Colon (tissue), 2 donors: ENCODE measurements around the gene GPAT3.
"Not testable (repeated sequence)": the region's sequence is repeated elsewhere in the genome, so short reads cannot be mapped to it uniquely, and the experiment has no call there.

Experiments
- FAIRE-seq: peaks from 2 replicates; lab custom pipeline; 2012; peaks lifted over from hg19 to GRCh38; lab: Jason Lieb, UNC
- donor health status: control.
- donor health status: control.

Gene GPAT3

GRCh38 chr4:83535520-83536361 lies at the start of gene GPAT3:
Gene GPAT3 (plus strand): TSS chr4:83536108. CDS start chr4:83536623, 515 bp downstream.
- FAIRE-seq = no peak

- no peak for FAIRE-seq
These were observed 49.3 kb upstream of the GPAT3 start for GRCh38 chr4:83486457-83487129.

- FAIRE-seq = no peak
These were observed 46.1 kb upstream of the GPAT3 start for GRCh38 chr4:83489711-83490326.

GRCh38 chr4:83490876-83491450 lies 44.9 kb upstream of the GPAT3 start:
- FAIRE-seq = no peak

GRCh38 chr4:83496085-83496917 lies 39.6 kb upstream of the GPAT3 start:
- FAIRE-seq = not testable (repeated sequence)

GRCh38 chr4:83498187-83498586 lies 37.7 kb upstream of the GPAT3 start:
- FAIRE-seq = no peak

- not testable (repeated sequence) for FAIRE-seq
These were observed 34.2 kb upstream of the GPAT3 start for GRCh38 chr4:83501671-83502070.

GRCh38 chr4:83503974-83504373 lies 31.9 kb upstream of the GPAT3 start:
- no peak for FAIRE-seq

- no peak for FAIRE-seq
These were observed 31.4 kb upstream of the GPAT3 start for GRCh38 chr4:83504503-83504902.

GRCh38 chr4:83504996-83505395 lies 30.9 kb upstream of the GPAT3 start:
- FAIRE-seq = no peak

- not testable (repeated sequence) for FAIRE-seq
These were observed 26.7 kb upstream of the GPAT3 start for GRCh38 chr4:83509156-83509585.

- FAIRE-seq = no peak
These were observed 25.5 kb upstream of the GPAT3 start for GRCh38 chr4:83510442-83510841.

- FAIRE-seq = no peak
These were observed 19.7 kb upstream of the GPAT3 start for GRCh38 chr4:83516042-83516772.

GRCh38 chr4:83522239-83522638 lies 13.7 kb upstream of the GPAT3 start:
- FAIRE-seq = no peak

GRCh38 chr4:83527671-83528070 lies 8.2 kb upstream of the GPAT3 start:
- FAIRE-seq = no peak

GRCh38 chr4:83536362-83537272 lies 709 bp downstream of the GPAT3 start:
- FAIRE-seq = no peak

GRCh38 chr4:83542225-83542624 lies 6.3 kb downstream of the GPAT3 start:
- no peak for FAIRE-seq

- no peak for FAIRE-seq
These were observed 10.9 kb downstream of the GPAT3 start for GRCh38 chr4:83546786-83547185.

GRCh38 chr4:83548151-83548905 lies 12.4 kb downstream of the GPAT3 start:
- FAIRE-seq = no peak
